Measurements from ENCODE around the gene PTPN12. TPM values are rescaled to one million over a fixed set of nuclear protein-coding genes. Genes with fewer than 3 reads are reported as not detected.

Gene PTPN12
- total and polyA plus RNA-seq, 2 donors (not counting 1 experiment from before 2014, with no cell fraction given), result 42.3 to 47.8 TPM

DNA sequence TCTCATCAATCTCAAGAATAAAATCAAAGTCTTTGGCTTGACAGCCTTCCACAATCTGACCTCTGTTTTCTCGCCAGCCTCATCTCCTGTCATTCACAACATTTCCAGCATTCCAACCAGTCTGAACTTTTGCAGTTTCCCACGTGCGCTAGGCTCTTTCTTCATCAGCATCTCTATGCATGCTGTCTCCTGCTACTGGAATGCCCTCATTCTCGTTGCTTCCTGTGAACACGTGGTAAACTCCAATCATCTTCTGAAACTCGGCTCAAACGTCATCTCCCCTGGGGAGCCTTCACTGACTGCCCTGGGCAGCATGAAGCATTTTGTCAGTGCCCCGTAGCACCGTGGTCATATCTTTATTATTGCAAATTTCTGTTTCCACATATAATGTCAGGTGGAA, 146.9 kb downstream of the PTPN12 start:
- H3K4me1 ChIP-seq (ENCODE audit: control insufficient read depth, extremely low read depth, insufficient read depth, low read length), result no peaks in the 10 kb centered on the region
- no peak for TF ChIP-seq EZH2 (IDR thresholded peaks at IDR 0.05; ENCODE audit: low read length, missing control alignments)
- TF ChIP-seq, protein P1, sequence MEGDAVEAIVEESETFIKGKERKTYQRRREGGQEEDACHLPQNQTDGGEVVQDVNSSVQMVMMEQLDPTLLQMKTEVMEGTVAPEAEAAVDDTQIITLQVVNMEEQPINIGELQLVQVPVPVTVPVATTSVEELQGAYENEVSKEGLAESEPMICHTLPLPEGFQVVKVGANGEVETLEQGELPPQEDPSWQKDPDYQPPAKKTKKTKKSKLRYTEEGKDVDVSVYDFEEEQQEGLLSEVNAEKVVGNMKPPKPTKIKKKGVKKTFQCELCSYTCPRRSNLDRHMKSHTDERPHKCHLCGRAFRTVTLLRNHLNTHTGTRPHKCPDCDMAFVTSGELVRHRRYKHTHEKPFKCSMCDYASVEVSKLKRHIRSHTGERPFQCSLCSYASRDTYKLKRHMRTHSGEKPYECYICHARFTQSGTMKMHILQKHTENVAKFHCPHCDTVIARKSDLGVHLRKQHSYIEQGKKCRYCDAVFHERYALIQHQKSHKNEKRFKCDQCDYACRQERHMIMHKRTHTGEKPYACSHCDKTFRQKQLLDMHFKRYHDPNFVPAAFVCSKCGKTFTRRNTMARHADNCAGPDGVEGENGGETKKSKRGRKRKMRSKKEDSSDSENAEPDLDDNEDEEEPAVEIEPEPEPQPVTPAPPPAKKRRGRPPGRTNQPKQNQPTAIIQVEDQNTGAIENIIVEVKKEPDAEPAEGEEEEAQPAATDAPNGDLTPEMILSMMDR (conservative IDR thresholded peaks at IDR 0.05 in 1 of 2, IDR thresholded peaks at IDR 0.05 in 1 of 2; ENCODE audit: low read depth in 1 of 2, low read length in 2 of 2), result no peak
- no peaks in the 10 kb centered on the region for H3K36me3 ChIP-seq (ENCODE audit: control insufficient read depth, insufficient read depth, low read length)
- peaks cover 8% of the 10 kb centered on the region for H3K79me2 ChIP-seq (ENCODE audit: control insufficient read depth, insufficient read depth, low read length)
- no peak overlapping the region for H3K9ac ChIP-seq (ENCODE audit: insufficient read depth, low read length)
- peak in 1 of 2 donors; percentile 44 for DNase-seq (ENCODE audit: low read depth in 2 of 2)
- H3K4me2 ChIP-seq (ENCODE audit: extremely low read depth, insufficient read depth, low read length), result no peak overlapping the region
- no peak overlapping the region for H2AFZ ChIP-seq (ENCODE audit: low read length)
- no peaks in the 10 kb centered on the region for H4K20me1 ChIP-seq (ENCODE audit: control insufficient read depth, extremely low read depth, insufficient read depth, low read length)
- no peaks in the 10 kb centered on the region for H3K9me3 ChIP-seq (ENCODE audit: control insufficient read depth, insufficient read depth, low read depth, low read length)
- no peaks in the 10 kb centered on the region for H3K27me3 ChIP-seq (ENCODE audit: control insufficient read depth, insufficient read depth, low read length)
- no peak overlapping the region for H3K4me3 ChIP-seq (replicated peaks in 1 of 4; ENCODE audit: control extremely low read depth in 1 of 4, insufficient read depth in 1 of 4, low read depth in 3 of 4, low read length in 4 of 4)
- peak overlapping the region; percentile 1 for H3K27ac ChIP-seq (ENCODE audit: insufficient read depth, low read length)

DNA sequence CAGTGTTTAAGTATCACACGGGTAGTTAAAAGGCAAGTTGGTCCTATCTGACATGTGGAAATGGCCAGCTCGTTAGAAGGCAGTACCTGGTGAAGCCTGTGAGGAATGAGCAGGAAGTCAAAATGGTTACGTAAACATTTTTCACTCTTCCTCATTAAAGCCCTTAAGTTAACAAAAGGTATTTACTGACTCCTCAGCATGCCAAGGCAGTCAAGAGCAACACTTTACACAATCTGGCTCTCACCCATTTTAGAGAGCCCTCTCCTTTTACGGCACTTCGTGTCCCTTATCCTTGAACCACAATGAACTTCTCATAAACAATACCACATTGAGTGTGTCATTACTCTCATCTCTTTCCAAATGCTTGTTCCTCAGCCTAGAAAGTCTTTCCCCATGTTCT, 148.1 kb downstream of the PTPN12 start:
- H3K4me2 ChIP-seq (ENCODE audit: extremely low read depth, insufficient read depth, low read length), result no peak overlapping the region
- H4K20me1 ChIP-seq (ENCODE audit: control insufficient read depth, extremely low read depth, insufficient read depth, low read length), result no peaks in the 10 kb centered on the region
- H3K9me3 ChIP-seq (ENCODE audit: control insufficient read depth, insufficient read depth, low read depth, low read length), result no peaks in the 10 kb centered on the region
- TF ChIP-seq, protein P1 (conservative IDR thresholded peaks at IDR 0.05 in 1 of 2, IDR thresholded peaks at IDR 0.05 in 1 of 2; ENCODE audit: low read depth in 1 of 2, low read length in 2 of 2), result no peak
- TF ChIP-seq EZH2 (IDR thresholded peaks at IDR 0.05; ENCODE audit: low read length, missing control alignments), result no peak
- no peaks in the 10 kb centered on the region for H3K36me3 ChIP-seq (ENCODE audit: control insufficient read depth, insufficient read depth, low read length)
- H3K27me3 ChIP-seq (ENCODE audit: control insufficient read depth, insufficient read depth, low read length), result no peaks in the 10 kb centered on the region
- peaks cover 9% of the 10 kb centered on the region for H3K79me2 ChIP-seq (ENCODE audit: control insufficient read depth, insufficient read depth, low read length)
- DNase-seq (ENCODE audit: low read depth in 2 of 2), result no peak
- no peak overlapping the region for H3K27ac ChIP-seq (ENCODE audit: insufficient read depth, low read length)
- H2AFZ ChIP-seq (ENCODE audit: low read length), result no peak overlapping the region
- no peaks in the 10 kb centered on the region for H3K4me1 ChIP-seq (ENCODE audit: control insufficient read depth, extremely low read depth, insufficient read depth, low read length)
- H3K9ac ChIP-seq (ENCODE audit: insufficient read depth, low read length), result no peak overlapping the region
- H3K4me3 ChIP-seq (replicated peaks in 1 of 4; ENCODE audit: control extremely low read depth in 1 of 4, insufficient read depth in 1 of 4, low read depth in 3 of 4, low read length in 4 of 4), result no peak overlapping the region

DNA sequence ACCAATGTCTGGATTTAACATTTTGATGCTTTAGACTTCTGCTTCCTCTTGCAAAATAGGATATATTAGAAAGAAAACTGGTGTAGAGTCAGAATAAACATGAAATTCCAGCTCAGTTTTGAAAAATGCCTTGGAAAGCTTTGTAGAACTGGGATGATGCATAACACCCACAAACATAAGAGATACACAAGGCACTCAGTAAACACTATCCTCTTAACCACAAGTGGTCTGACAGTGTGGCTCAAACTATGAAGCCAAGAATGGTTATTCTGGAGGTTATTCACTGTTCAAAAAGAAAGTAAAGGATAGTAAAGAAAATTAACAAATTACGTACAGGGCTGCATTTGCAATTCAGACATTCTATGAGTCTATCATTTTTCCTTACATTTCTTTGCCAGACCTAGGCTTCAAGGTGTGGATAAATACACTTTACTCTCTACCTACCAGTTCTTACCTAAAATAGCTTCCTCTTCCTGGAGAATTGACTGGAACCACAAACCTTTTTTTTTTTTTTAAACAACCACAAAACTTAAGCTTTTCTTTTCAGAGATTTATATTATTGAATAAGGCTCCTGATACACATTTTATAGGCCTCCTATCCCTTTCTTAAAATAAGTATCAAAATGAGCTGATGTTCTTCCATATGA, 150.1 kb downstream of the PTPN12 start:
- no peaks in the 10 kb centered on the region for H3K9me3 ChIP-seq (ENCODE audit: control insufficient read depth, insufficient read depth, low read depth, low read length)
- H3K4me2 ChIP-seq (ENCODE audit: extremely low read depth, insufficient read depth, low read length), result no peak overlapping the region
- no peaks in the 10 kb centered on the region for H3K36me3 ChIP-seq (ENCODE audit: control insufficient read depth, insufficient read depth, low read length)
- no peak overlapping the region for H3K4me3 ChIP-seq (replicated peaks in 1 of 4; ENCODE audit: control extremely low read depth in 1 of 4, insufficient read depth in 1 of 4, low read depth in 3 of 4, low read length in 4 of 4)
- no peaks in the 10 kb centered on the region for H3K4me1 ChIP-seq (ENCODE audit: control insufficient read depth, extremely low read depth, insufficient read depth, low read length)
- H4K20me1 ChIP-seq (ENCODE audit: control insufficient read depth, extremely low read depth, insufficient read depth, low read length), result no peaks in the 10 kb centered on the region
- H3K27me3 ChIP-seq (ENCODE audit: control insufficient read depth, insufficient read depth, low read length), result no peaks in the 10 kb centered on the region
- no peak overlapping the region for H3K27ac ChIP-seq (ENCODE audit: insufficient read depth, low read length)
- no peak overlapping the region for H2AFZ ChIP-seq (ENCODE audit: low read length)
- DNase-seq (ENCODE audit: low read depth in 2 of 2), result peak; percentile 45 to 55
- H3K9ac ChIP-seq (ENCODE audit: insufficient read depth, low read length), result no peak overlapping the region
- no peak for TF ChIP-seq EZH2 (IDR thresholded peaks at IDR 0.05; ENCODE audit: low read length, missing control alignments)
- TF ChIP-seq, protein P1 (conservative IDR thresholded peaks at IDR 0.05 in 1 of 2, IDR thresholded peaks at IDR 0.05 in 1 of 2; ENCODE audit: low read depth in 1 of 2, low read length in 2 of 2), result no peak
- H3K79me2 ChIP-seq (ENCODE audit: control insufficient read depth, insufficient read depth, low read length), result peaks cover 16% of the 10 kb centered on the region
